Panc1 (cell line): ENCODE measurements around the gene TK2. TPM values are rescaled to one million over a fixed set of nuclear protein-coding genes. Genes with fewer than 3 reads are reported as not detected.

Experiments used
- ATAC-seq: fragments of 200-7000 bp; cut with Tn5 transposase; 2 replicates; pipeline ENCODE4 v1.9.1; 2020; ENCODE audit warnings: mild to moderate bottlenecking, moderate library complexity
- Bru-seq: library from RNA; stranded (reverse); fragments of 400-500 nt; gene quantifications from one replicate; lab custom pipeline; 2021; lab: Mats Ljungman, UMichigan
- BruChase-seq, 2 experiments: library from RNA; stranded (reverse); fragments of 400-500 nt; gene quantifications; one replicate each; lab custom pipeline; 2021; lab: Mats Ljungman, UMichigan
- BruUV-seq: library from RNA; stranded (reverse); fragments of 400-500 nt; replicated peaks from 2 replicates; lab custom pipeline; 2021; lab: Mats Ljungman, UMichigan
- CTCF ChIA-PET: fragments of 300-600 bp; sonication (Branson Sonifier 250); formaldehyde crosslinking; loops from one replicate; lab custom pipeline; 2022; ENCODE audit warnings: antibody characterized with exemption; lab: Charles Lee
- POLR2A ChIA-PET: fragments of 300-600 bp; sonication (Branson Sonifier 250); formaldehyde crosslinking; loops from one replicate; lab custom pipeline; 2022; ENCODE audit warnings: antibody characterized with exemption; lab: Charles Lee
- DNase-seq: peaks from one replicate; pipeline ENCODE4 v3.0.0-alpha.2; 2010; ENCODE audit warnings: low read depth, low spot score
- H3K27ac ChIP-seq: 2 replicates; pipeline ENCODE4 v1.5.1; 2011; ENCODE audit warnings: mild to moderate bottlenecking, low read length, inconsistent platforms
- H3K27me3 ChIP-seq: fragments of 200-500 bp; sonication (Bioruptor generic); 2 replicates; pipeline ENCODE4 v1.6.0; 2014; ENCODE audit warnings: low read length, inconsistent platforms; ENCODE audit not compliant: control insufficient read depth, insufficient read depth
- H3K36me3 ChIP-seq: fragments of 200-500 bp; sonication (Bioruptor generic); 2 replicates; pipeline ENCODE4 v1.5.1; 2014; ENCODE audit warnings: inconsistent platforms, mild to moderate bottlenecking, low read length, moderate library complexity; ENCODE audit not compliant: control insufficient read depth, insufficient read depth
- H3K4me1 ChIP-seq: 2 replicates; pipeline ENCODE4 v1.5.1; 2011; ENCODE audit warnings: inconsistent platforms, mild to moderate bottlenecking, low read length, moderate library complexity; ENCODE audit not compliant: control insufficient read depth, insufficient read depth
- H3K4me3 ChIP-seq, 2 experiments: 2 replicates each; pipeline ENCODE4 v1.5.1; 2011 to 2012; ENCODE audit warnings: low read depth in 2 of 2, low read length in 2 of 2, mild to moderate bottlenecking in 2 of 2, inconsistent platforms in 1 of 2, moderate library complexity in 1 of 2
- H3K9me3 ChIP-seq: fragments of 200-500 bp; sonication (Bioruptor generic); 2 replicates; pipeline ENCODE4 v1.5.1; 2014; ENCODE audit warnings: low read depth, mild to moderate bottlenecking, inconsistent platforms, low read length, moderate library complexity; ENCODE audit not compliant: control insufficient read depth, insufficient read depth
- CTCF ChIP-seq: fragments of 450-650 bp; IDR thresholded peaks from 2 replicates; pipeline ENCODE4 v1.5.1; 2017; ENCODE audit warnings: mild to moderate bottlenecking
- POLR2AphosphoS5 ChIP-seq: IDR thresholded peaks from 2 replicates; pipeline ENCODE4 v1.6.1; 2012; ENCODE audit warnings: mild to moderate bottlenecking, low read depth, low read length, moderate library complexity
- REST ChIP-seq, 2 experiments: IDR thresholded peaks; 2 replicates each; pipeline ENCODE4 v1.6.1; 2011 to 2012; ENCODE audit warnings: low read depth in 2 of 2, control low read depth in 1 of 2, low read length in 1 of 2, mild to moderate bottlenecking in 1 of 2, moderate library complexity in 1 of 2; ENCODE audit not compliant: insufficient read depth in 1 of 2
- SIN3A ChIP-seq: IDR thresholded peaks from 2 replicates; pipeline ENCODE4 v1.6.1; 2012; ENCODE audit warnings: low read depth, mild to moderate bottlenecking, low read length, moderate library complexity, borderline replicate concordance; ENCODE audit not compliant: insufficient read depth
- TCF7L2 ChIP-seq: IDR thresholded peaks from 2 replicates; pipeline ENCODE4 v1.6.1; 2011; ENCODE audit warnings: mild to moderate bottlenecking, low read depth, low read length, inconsistent platforms
- in situ Hi-C: cut with HindIII; loops from 2 replicates; pipeline ENCODE4 v1.10.0; 2016; ENCODE audit warnings: low sequenced_read_pairs, low pct_unique_long_range_greater_than_20kb
- intact Hi-C: fragments of 100-400 bp; cut with micrococcal nuclease; formaldehyde crosslinking; loops from one replicate; pipeline ENCODE4 v1.10.0; 2022; ENCODE audit not compliant: unreplicated experiment
- long read RNA-seq: library from polyadenylated mRNA; unstranded; transcript quantifications from one replicate; pipeline ENCODE4 v2.0.0, GENCODE V29; 2021; ENCODE audit not compliant: unreplicated experiment
- polyA plus RNA-seq: library from polyadenylated mRNA; unstranded; fragments of >200 nt; gene quantifications from one replicate; pipeline ENCODE4 v1.2.1, GENCODE V29; 2012; ENCODE audit warnings: missing spikeins; ENCODE audit not compliant: insufficient read length
- total RNA-seq: library from RNA; stranded (reverse); gene quantifications from one replicate; pipeline ENCODE4 v1.2.1, GENCODE V29; 2021; ENCODE audit not compliant: unreplicated experiment

TK2 gene
- 17.1 TPM for total RNA-seq
- polyA plus RNA-seq = 13.5 TPM
- percentile 56 among the genes with signal in this experiment for Bru-seq, nascent RNA
- BruChase-seq, experiment 1, labeled RNA remaining after a 2-hour chase = percentile 56 among the genes with signal in this experiment
- BruChase-seq, experiment 2, labeled RNA remaining after a 6-hour chase = percentile 63 among the genes with signal in this experiment
- long read RNA-seq, full-length matches to known transcripts = 17 of 39 reads
- long read RNA-seq, partial matches to known transcripts = 5 of 39 reads
- long read RNA-seq, other reads (novel, unspliced or antisense) = 17 of 39 reads

GRCh38 chr16:66549284-66550131 is at the start of gene TK2:
TSS of gene TK2 (minus strand) at chr16:66550122. CDS start at chr16:66550061, 61 bp downstream.
- BruUV-seq = no TSS peak
- POLR2A ChIA-PET = no interaction called here

GRCh38 chr16:66598111-66598510 is 48.2 kb upstream of the TK2 start:
- Histone ChIP-seq H3K4me1 (no peaks in the 10 kb centered on the region), H3K36me3 (no peaks in the 10 kb centered on the region), H3K4me3 (no peak overlapping the region), H3K27ac (no peak overlapping the region), H3K27me3 (no peaks in the 10 kb centered on the region), H3K9me3 (no peaks in the 10 kb centered on the region)
- no peak for ATAC-seq
- POLR2A ChIA-PET = no interaction called here
- no peak for TF ChIP-seq SIN3A
- TF ChIP-seq TCF7L2 = no peak
- no peak for TF ChIP-seq POLR2AphosphoS5
- TF ChIP-seq CTCF = no peak
- no peak for TF ChIP-seq REST (IDR thresholded peaks at IDR 0.05; ENCODE audit: insufficient read depth in 1 of 2, low read depth in 2 of 2, low read length in 1 of 2)
- DNase-seq = no peak
- CTCF ChIA-PET = no interaction called here
- intact Hi-C loops = no loop called here
- BruUV-seq = no TSS peak
- in situ Hi-C loops = no loop called here

More at GRCh38 chr16:66549284-66550131, at the start of gene TK2:
- H3K36me3 ChIP-seq = no peaks in the 10 kb centered on the region; the same call in 1 of the 2 replicates
- no peak; the same call in 1 of the 2 replicates for TF ChIP-seq CTCF
- TF ChIP-seq POLR2AphosphoS5 = peak; percentile 78
- in situ Hi-C loops = no loop called here
- peak within 1 kb of the TSS; percentile 58 to 60 for H3K4me3 ChIP-seq
- DNase-seq (no peak), ATAC-seq (peak; percentile 76)
- H3K27me3 ChIP-seq = no peaks in the 10 kb centered on the region
- peaks cover 42% of the 10 kb centered on the region for H3K4me1 ChIP-seq
- intact Hi-C loops = no loop called here
- no peaks in the 10 kb centered on the region for H3K9me3 ChIP-seq
- CTCF ChIA-PET = no interaction called here
- H3K27ac ChIP-seq = peak within 1 kb of the TSS; percentile 96
